GM18873 (cell line): ENCODE measurements around the gene SNX6.
"Not testable (repeated sequence)": the region's sequence is repeated elsewhere in the genome, so short reads cannot be mapped to it uniquely, and the experiment has no call there.

Source experiments
- ATAC-seq: cut with Tn5 transposase; IDR thresholded peaks from one replicate; pipeline ENCODE4 v1.9.1; 2021; ENCODE audit warnings: mild to moderate bottlenecking, moderate library complexity, moderate number of reproducible peaks; ENCODE audit not compliant: unreplicated experiment, low FRiP score

Gene SNX6

GRCh38 chr14:34640826-34641225 lies 10.9 kb upstream of the SNX6 start:
- no peak for ATAC-seq

- ATAC-seq, result not testable (repeated sequence)
These were observed 4.4 kb upstream of the SNX6 start for GRCh38 chr14:34634360-34634771.

- no peak for ATAC-seq
These were observed 3.8 kb upstream of the SNX6 start for GRCh38 chr14:34633742-34634141.

- no peak for ATAC-seq
These were observed 2.5 kb upstream of the SNX6 start for GRCh38 chr14:34632411-34632978.

- no peak for ATAC-seq
These were observed 648 bp downstream of the SNX6 start for GRCh38 chr14:34629344-34629656.

- no peak for ATAC-seq
These were observed 1.2 kb downstream of the SNX6 start for GRCh38 chr14:34628681-34629135.

- ATAC-seq, result no peak
These were observed 6.4 kb downstream of the SNX6 start for GRCh38 chr14:34623506-34623905.

- no peak for ATAC-seq
These were observed 9.1 kb downstream of the SNX6 start for GRCh38 chr14:34620839-34621238.

- ATAC-seq, result no peak
These were observed 9.8 kb downstream of the SNX6 start for GRCh38 chr14:34620115-34620514.

- no peak for ATAC-seq
These were observed 10.5 kb downstream of the SNX6 start for GRCh38 chr14:34619471-34619870.

GRCh38 chr14:34616360-34616759 lies 13.6 kb downstream of the SNX6 start:
- ATAC-seq, result no peak

- ATAC-seq, result no peak
These were observed 14.4 kb downstream of the SNX6 start for GRCh38 chr14:34615507-34615906.

- ATAC-seq, result no peak
These were observed 15.3 kb downstream of the SNX6 start for GRCh38 chr14:34614638-34615037.

GRCh38 chr14:34610101-34610500 lies 19.8 kb downstream of the SNX6 start:
- no peak for ATAC-seq

- no peak for ATAC-seq
These were observed 24.5 kb downstream of the SNX6 start for GRCh38 chr14:34605461-34605860.

GRCh38 chr14:34604995-34605394 lies 25.0 kb downstream of the SNX6 start:
- ATAC-seq, result no peak

- ATAC-seq, result no peak
These were observed 33.1 kb downstream of the SNX6 start for GRCh38 chr14:34596891-34597290.

- no peak for ATAC-seq
These were observed 36.1 kb downstream of the SNX6 start for GRCh38 chr14:34593740-34594375.

GRCh38 chr14:34592623-34593022 lies 37.3 kb downstream of the SNX6 start:
- ATAC-seq, result no peak

GRCh38 chr14:34583525-34583924 lies 46.4 kb downstream of the SNX6 start:
- ATAC-seq, result no peak

GRCh38 chr14:34582117-34582680 lies 47.7 kb downstream of the SNX6 start:
- ATAC-seq, result no peak

GRCh38 chr14:34580381-34580780 lies 49.6 kb downstream of the SNX6 start:
- no peak for ATAC-seq
